H9 (cell line): ENCODE measurements around the gene TFB1M. TPM values are rescaled to one million over a fixed set of nuclear protein-coding genes. Genes with fewer than 3 reads are reported as not detected.
"Not testable (repeated sequence)": the region's sequence is repeated elsewhere in the genome, so short reads cannot be mapped to it uniquely, and the experiment has no call there.

Source experiments
- DNase-seq: peaks from one replicate; pipeline ENCODE4 v3.0.0-alpha.2; 2017
- H2AFZ ChIP-seq: one replicate; pipeline ENCODE4 v1.6.1; 2013; ENCODE audit warnings: mild to moderate bottlenecking, low read length, control low read depth, moderate library complexity
- H2AK5ac ChIP-seq: 2 replicates; pipeline ENCODE4 v1.6.1; 2013; ENCODE audit warnings: low read length, control low read depth, mixed read lengths; ENCODE audit not compliant: insufficient read length
- H2BK120ac ChIP-seq: one replicate; pipeline ENCODE4 v1.6.1; 2013; ENCODE audit warnings: low read depth, mild to moderate bottlenecking, low read length, control low read depth, inconsistent platforms; ENCODE audit not compliant: poor library complexity, severe bottlenecking
- H2BK12ac ChIP-seq: 2 replicates; pipeline ENCODE4 v1.6.1; 2013; ENCODE audit warnings: low read length, control low read depth, mixed read lengths, low read depth; ENCODE audit not compliant: insufficient read length
- H2BK15ac ChIP-seq: 2 replicates; pipeline ENCODE4 v1.6.1; 2013; ENCODE audit warnings: low read depth, low read length, control low read depth
- H2BK20ac ChIP-seq: one replicate; pipeline ENCODE4 v1.6.1; 2013; ENCODE audit warnings: low read depth, mild to moderate bottlenecking, low read length, control low read depth, inconsistent platforms; ENCODE audit not compliant: poor library complexity, severe bottlenecking
- H2BK5ac ChIP-seq: 2 replicates; pipeline ENCODE4 v1.6.1; 2013; ENCODE audit warnings: low read length, control low read depth, mixed read lengths; ENCODE audit not compliant: insufficient read length
- H3K14ac ChIP-seq: 2 replicates; pipeline ENCODE4 v1.6.1; 2013; ENCODE audit warnings: low read length, control low read depth; ENCODE audit not compliant: insufficient read depth
- H3K18ac ChIP-seq: 2 replicates; pipeline ENCODE4 v1.6.1; 2013; ENCODE audit warnings: low read depth, mild to moderate bottlenecking, mixed read lengths, low read length, control low read depth; ENCODE audit not compliant: insufficient read length
- H3K23ac ChIP-seq: 2 replicates; pipeline ENCODE4 v1.6.1; 2013; ENCODE audit warnings: low read length, control low read depth, mixed read lengths, low read depth; ENCODE audit not compliant: insufficient read length
- H3K23me2 ChIP-seq: 2 replicates; pipeline ENCODE4 v1.6.1; 2013; ENCODE audit warnings: low read depth, mild to moderate bottlenecking, mixed read lengths, low read length, control low read depth; ENCODE audit not compliant: insufficient read length, poor library complexity, severe bottlenecking
- H3K27ac ChIP-seq: 2 replicates; pipeline ENCODE4 v1.5.1; 2013; ENCODE audit warnings: low read length, control low read depth, mixed read lengths, low read depth; ENCODE audit not compliant: insufficient read length
- H3K27me3 ChIP-seq: 2 replicates; pipeline ENCODE4 v1.6.1; 2013; ENCODE audit warnings: low read length, control low read depth, inconsistent platforms; ENCODE audit not compliant: insufficient read depth
- H3K4ac ChIP-seq: 2 replicates; pipeline ENCODE4 v1.6.1; 2013; ENCODE audit warnings: low read depth, mild to moderate bottlenecking, control low read depth, inconsistent platforms, low read length, moderate library complexity
- H3K4me1 ChIP-seq: 2 replicates; pipeline ENCODE4 v1.6.1; 2013; ENCODE audit warnings: low read length, control low read depth, inconsistent platforms; ENCODE audit not compliant: insufficient read depth
- H3K4me2 ChIP-seq: 2 replicates; pipeline ENCODE4 v1.6.1; 2013; ENCODE audit warnings: low read length, control low read depth, mixed read lengths; ENCODE audit not compliant: insufficient read length, insufficient read depth
- H3K56ac ChIP-seq: 2 replicates; pipeline ENCODE4 v1.6.1; 2013; ENCODE audit warnings: low read depth, mild to moderate bottlenecking, mixed read lengths, low read length, control low read depth; ENCODE audit not compliant: insufficient read length
- H3K79me1 ChIP-seq: 2 replicates; pipeline ENCODE4 v1.6.1; 2013; ENCODE audit warnings: low read depth, mild to moderate bottlenecking, moderate library complexity, low read length, control low read depth, inconsistent platforms; ENCODE audit not compliant: insufficient read depth, poor library complexity, severe bottlenecking
- H3K79me2 ChIP-seq: 2 replicates; pipeline ENCODE4 v1.6.1; 2013; ENCODE audit warnings: low read length, control low read depth, inconsistent platforms; ENCODE audit not compliant: insufficient read depth
- H3K9ac ChIP-seq: 2 replicates; pipeline ENCODE4 v1.6.1; 2013; ENCODE audit warnings: low read length, control low read depth, mixed read lengths; ENCODE audit not compliant: insufficient read length; ENCODE audit errors: extremely low read depth
- H3K9me3 ChIP-seq: one replicate; pipeline ENCODE4 v1.6.1; 2013; ENCODE audit warnings: low read depth, low read length, inconsistent platforms; ENCODE audit not compliant: control insufficient read depth
- H3T11ph ChIP-seq: one replicate; pipeline ENCODE4 v1.6.1; 2013; ENCODE audit warnings: mild to moderate bottlenecking, low read length, control low read depth, inconsistent platforms
- H4K20me1 ChIP-seq: one replicate; pipeline ENCODE4 v1.6.1; 2013; ENCODE audit not compliant: control insufficient read depth, insufficient read length, insufficient read depth
- H4K5ac ChIP-seq: 2 replicates; pipeline ENCODE4 v1.6.1; 2013; ENCODE audit warnings: low read depth, mild to moderate bottlenecking, mixed read lengths, low read length, control low read depth; ENCODE audit not compliant: insufficient read length
- H4K8ac ChIP-seq: replicated peaks from 2 replicates; pipeline ENCODE4 v1.6.1; 2013; ENCODE audit warnings: low read length, control low read depth, mixed read lengths, low read depth; ENCODE audit not compliant: insufficient read length
- H4K91ac ChIP-seq: 2 replicates; pipeline ENCODE4 v1.6.1; 2013; ENCODE audit warnings: low read depth, mild to moderate bottlenecking, moderate library complexity, mixed read lengths, low read length, control low read depth; ENCODE audit not compliant: insufficient read length
- H3K27ac Mint-ChIP-seq, 3 experiments: 2 replicates in 2 of 3; 3 replicates in 1 of 3; pipeline ENCODE4 v1.8.0; 2020 to 2021; ENCODE audit warnings: mixed read lengths in 3 of 3, mild to moderate bottlenecking in 1 of 3, moderate library complexity in 1 of 3
- H3K27me3 Mint-ChIP-seq: 2 replicates; pipeline ENCODE4 v1.8.0; 2021; ENCODE audit warnings: low read depth, mild to moderate bottlenecking, moderate library complexity, mixed read lengths
- H3K36me3 Mint-ChIP-seq, 3 experiments: 2 replicates in 2 of 3; 3 replicates in 1 of 3; pipeline ENCODE4 v1.8.0; 2020 to 2021; ENCODE audit warnings: low read depth in 3 of 3, mixed read lengths in 3 of 3; ENCODE audit not compliant: insufficient read depth in 1 of 3
- H3K4me1 Mint-ChIP-seq, 2 experiments: 2 replicates each; pipeline ENCODE4 v1.8.0; 2020; ENCODE audit warnings: mixed read lengths in 2 of 2
- H3K4me3 Mint-ChIP-seq, 2 experiments: 2 replicates in 1 of 2; 3 replicates in 1 of 2; pipeline ENCODE4 v1.8.0; 2020 to 2021; ENCODE audit warnings: mild to moderate bottlenecking in 2 of 2, mixed read lengths in 2 of 2, moderate library complexity in 1 of 2
- H3K9me3 Mint-ChIP-seq, 2 experiments: 2 replicates in 1 of 2; 3 replicates in 1 of 2; pipeline ENCODE4 v1.8.0; 2020; ENCODE audit warnings: mild to moderate bottlenecking in 2 of 2, mixed read lengths in 2 of 2, moderate library complexity in 1 of 2
- CTCF ChIP-seq: fragments of 200-600 bp; sonication (generic); conservative IDR thresholded peaks from 3 replicates; pipeline ENCODE4 v1.8.0; 2021; ENCODE audit warnings: antibody characterized with exemption, mild to moderate bottlenecking
- WGBS: extraction: QIAGEN DNeasy Blood & Tissue Kit; methylation state at CpG from one replicate; pipeline ENCODE4 v1.1.7; 2013; ENCODE audit warnings: missing lambda C conversion rate, low lambda C conversion rate, mixed read lengths; ENCODE audit not compliant: insufficient read length; ENCODE audit errors: extremely low coverage; 5-methylcytosine and 5-hydroxymethylcytosine counted together
- long read RNA-seq: library from polyadenylated mRNA; unstranded; transcript quantifications from one replicate; pipeline ENCODE4 v2.0.0, GENCODE V29; 2020
- total RNA-seq: library from RNA; stranded (reverse); gene quantifications from 2 replicates; pipeline ENCODE4 v1.2.1, GENCODE V29; 2021

TFB1M gene
- 28.6 and 31.5 TPM in 2 replicates for total RNA-seq
- long read RNA-seq, transcript TFB1M-201 (7 exons, 1,424 nt) = major isoform, 61 of 101 reads
- long read RNA-seq, partial matches to known transcripts = 25 of 101 reads
- long read RNA-seq, other reads (novel, unspliced or antisense) = 15 of 101 reads

- DNase-seq = peak; percentile 100
- Histone ChIP-seq H2BK20ac (no peak within 1 kb of the TSS), H3K27me3 (no peaks in the 10 kb centered on the region), H4K20me1 (no peaks in the 10 kb centered on the region), H3K4ac (no peak within 1 kb of the TSS), H3T11ph (no peak within 1 kb of the TSS), H3K4me2 (peak within 1 kb of the TSS; percentile 93), H3K79me2 (no peaks in the 10 kb centered on the region), H3K27ac (peak within 1 kb of the TSS; percentile 46), H2AFZ (peak within 1 kb of the TSS; percentile 60), H3K23me2 (peaks cover 2% of the 10 kb centered on the region), H2BK15ac (0 out of 2 replicates have a peak within 1 kb of the TSS, but pooled peaks have one; percentile 27), H3K79me1 (no peaks in the 10 kb centered on the region), H4K91ac (no peak within 1 kb of the TSS), H2AK5ac (no peak within 1 kb of the TSS), H2BK120ac (no peak within 1 kb of the TSS), H2BK12ac (peak within 1 kb of the TSS; percentile 21), H4K5ac (peak within 1 kb of the TSS; percentile 69), H3K23ac (no peak within 1 kb of the TSS), H3K9me3 (no peaks in the 10 kb centered on the region), H4K8ac (no peak within 1 kb of the TSS), H3K14ac (peak within 1 kb of the TSS; percentile 78), H3K9ac (peak within 1 kb of the TSS; percentile 97), H3K56ac (no peak within 1 kb of the TSS), H2BK5ac (peak within 1 kb of the TSS; percentile 45), H3K18ac (peak within 1 kb of the TSS; percentile 81), H3K4me1 (no peaks in the 10 kb centered on the region)
- H3K27me3 Mint-ChIP-seq = no peaks in the 10 kb centered on the region
- H3K36me3 Mint-ChIP-seq = peaks cover 6 to 29% (median 25%) of the 10 kb centered on the region in 3 experiments
- no peaks in the 10 kb centered on the region for H3K9me3 Mint-ChIP-seq
- TF ChIP-seq CTCF = no peak
- H3K4me1 Mint-ChIP-seq = peaks cover 13 to 15% of the 10 kb centered on the region in 2 experiments
- no CpG with 5 or more reads among the region's 52 CpGs for WGBS
- H3K27ac Mint-ChIP-seq = peak within 1 kb of the TSS; percentile 97 to 99 (median 98)
- H3K4me3 Mint-ChIP-seq = peak within 1 kb of the TSS; percentile 97
Observed at GRCh38 chr6:155314092-155314772, at the start of gene TFB1M. TSS of gene TFB1M (minus strand) at chr6:155314484. CDS start at chr6:155314428, 56 bp downstream.

- H2AFZ ChIP-seq = not testable (repeated sequence)
Observed at GRCh38 chr6:155364021-155364420, 49.7 kb upstream of the TFB1M start.

More at GRCh38 chr6:155364021-155364420, 49.7 kb upstream of the TFB1M start:
- not testable (repeated sequence) for H3K23me2 ChIP-seq, H3K14ac ChIP-seq, H3K9me3 ChIP-seq, DNase-seq, H2BK15ac ChIP-seq, H3K4me1 ChIP-seq, H2BK120ac ChIP-seq, H3K18ac ChIP-seq, H3T11ph ChIP-seq, H3K4me3 Mint-ChIP-seq, H3K79me1 ChIP-seq, H3K27ac Mint-ChIP-seq, H3K36me3 Mint-ChIP-seq, H3K56ac ChIP-seq, H3K27me3 Mint-ChIP-seq, H4K20me1 ChIP-seq, H3K23ac ChIP-seq, H3K79me2 ChIP-seq, H4K8ac ChIP-seq, H3K9ac ChIP-seq, H4K91ac ChIP-seq, H3K4me2 ChIP-seq, H2BK20ac ChIP-seq, H3K9me3 Mint-ChIP-seq, H2BK5ac ChIP-seq, H3K27me3 ChIP-seq, H4K5ac ChIP-seq, H3K4ac ChIP-seq, H2AK5ac ChIP-seq, H3K27ac ChIP-seq, H2BK12ac ChIP-seq
- no CpG with 5 or more reads among the region's 12 CpGs for WGBS
- H3K4me1 Mint-ChIP-seq = peaks cover 16% of the 10 kb centered on the region in 2 experiments
